GM12864 (cell line): ENCODE results near the gene GCNA.
"Not testable (repeated sequence)": the region's sequence is repeated elsewhere in the genome, so short reads cannot be mapped to it uniquely, and the experiment has no call there.

ENCODE experiments used
- DNase-seq: peaks from one replicate; pipeline ENCODE4 v3.0.0-alpha.2; 2011; ENCODE audit warnings: low read depth
- H3K4me3 ChIP-seq: 2 replicates; pipeline ENCODE4 v1.5.1; 2011; ENCODE audit warnings: mild to moderate bottlenecking, low read depth, low read length, control low read depth
- TF ChIP-seq, protein P1 (sequence below): IDR thresholded peaks from 2 replicates; pipeline ENCODE4 v1.5.1; 2011; ENCODE audit warnings: low read depth, mild to moderate bottlenecking, moderate library complexity, low read length, control low read depth, inconsistent platforms; ENCODE audit errors: missing control alignments

Gene GCNA

DNA sequence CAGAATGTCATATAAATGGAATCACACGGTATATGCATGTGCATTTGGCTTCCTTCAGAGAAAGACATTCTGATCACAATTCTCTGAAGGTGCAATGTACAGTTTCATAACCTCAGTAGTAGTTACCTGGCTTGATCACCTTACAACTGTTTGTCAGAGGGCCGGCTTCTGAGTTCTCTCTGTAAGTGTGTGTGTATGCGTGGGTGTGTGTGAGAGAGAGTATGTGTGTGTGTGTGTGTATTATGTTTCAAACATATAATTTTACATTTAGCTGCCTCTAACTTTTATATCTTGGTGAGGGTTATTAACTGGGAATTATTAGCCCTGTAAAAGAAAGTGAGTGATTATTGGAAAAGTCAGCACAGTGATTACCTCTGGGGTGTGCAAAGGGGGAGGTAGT is 81.1 kb downstream of the GCNA start:
- TF ChIP-seq, protein P1, sequence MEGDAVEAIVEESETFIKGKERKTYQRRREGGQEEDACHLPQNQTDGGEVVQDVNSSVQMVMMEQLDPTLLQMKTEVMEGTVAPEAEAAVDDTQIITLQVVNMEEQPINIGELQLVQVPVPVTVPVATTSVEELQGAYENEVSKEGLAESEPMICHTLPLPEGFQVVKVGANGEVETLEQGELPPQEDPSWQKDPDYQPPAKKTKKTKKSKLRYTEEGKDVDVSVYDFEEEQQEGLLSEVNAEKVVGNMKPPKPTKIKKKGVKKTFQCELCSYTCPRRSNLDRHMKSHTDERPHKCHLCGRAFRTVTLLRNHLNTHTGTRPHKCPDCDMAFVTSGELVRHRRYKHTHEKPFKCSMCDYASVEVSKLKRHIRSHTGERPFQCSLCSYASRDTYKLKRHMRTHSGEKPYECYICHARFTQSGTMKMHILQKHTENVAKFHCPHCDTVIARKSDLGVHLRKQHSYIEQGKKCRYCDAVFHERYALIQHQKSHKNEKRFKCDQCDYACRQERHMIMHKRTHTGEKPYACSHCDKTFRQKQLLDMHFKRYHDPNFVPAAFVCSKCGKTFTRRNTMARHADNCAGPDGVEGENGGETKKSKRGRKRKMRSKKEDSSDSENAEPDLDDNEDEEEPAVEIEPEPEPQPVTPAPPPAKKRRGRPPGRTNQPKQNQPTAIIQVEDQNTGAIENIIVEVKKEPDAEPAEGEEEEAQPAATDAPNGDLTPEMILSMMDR = no peak
- no peak for DNase-seq
- H3K4me3 ChIP-seq = no peak overlapping the region

DNA sequence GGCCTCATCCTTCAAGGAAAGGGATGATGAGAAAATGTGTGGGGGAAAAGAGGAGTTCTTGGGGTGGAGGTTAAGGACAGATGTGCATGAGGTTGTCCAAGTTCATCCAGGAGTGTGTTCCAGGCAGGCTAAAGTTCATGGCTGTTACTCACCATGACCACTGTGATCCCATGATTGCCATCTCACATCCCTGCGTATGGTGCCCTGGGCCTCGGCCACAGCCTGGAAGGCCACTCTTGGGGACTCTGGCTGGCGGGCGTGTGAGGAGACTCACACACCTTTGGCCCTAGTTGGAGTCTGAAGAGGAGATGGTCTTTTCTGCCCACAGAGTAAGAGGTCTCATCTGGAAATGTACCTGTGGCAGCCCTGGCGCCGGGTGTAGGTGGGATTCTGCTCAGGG is 81.7 kb downstream of the GCNA start:
- no peak overlapping the region for H3K4me3 ChIP-seq
- TF ChIP-seq, protein P1 = no peak
- DNase-seq = no peak

DNA sequence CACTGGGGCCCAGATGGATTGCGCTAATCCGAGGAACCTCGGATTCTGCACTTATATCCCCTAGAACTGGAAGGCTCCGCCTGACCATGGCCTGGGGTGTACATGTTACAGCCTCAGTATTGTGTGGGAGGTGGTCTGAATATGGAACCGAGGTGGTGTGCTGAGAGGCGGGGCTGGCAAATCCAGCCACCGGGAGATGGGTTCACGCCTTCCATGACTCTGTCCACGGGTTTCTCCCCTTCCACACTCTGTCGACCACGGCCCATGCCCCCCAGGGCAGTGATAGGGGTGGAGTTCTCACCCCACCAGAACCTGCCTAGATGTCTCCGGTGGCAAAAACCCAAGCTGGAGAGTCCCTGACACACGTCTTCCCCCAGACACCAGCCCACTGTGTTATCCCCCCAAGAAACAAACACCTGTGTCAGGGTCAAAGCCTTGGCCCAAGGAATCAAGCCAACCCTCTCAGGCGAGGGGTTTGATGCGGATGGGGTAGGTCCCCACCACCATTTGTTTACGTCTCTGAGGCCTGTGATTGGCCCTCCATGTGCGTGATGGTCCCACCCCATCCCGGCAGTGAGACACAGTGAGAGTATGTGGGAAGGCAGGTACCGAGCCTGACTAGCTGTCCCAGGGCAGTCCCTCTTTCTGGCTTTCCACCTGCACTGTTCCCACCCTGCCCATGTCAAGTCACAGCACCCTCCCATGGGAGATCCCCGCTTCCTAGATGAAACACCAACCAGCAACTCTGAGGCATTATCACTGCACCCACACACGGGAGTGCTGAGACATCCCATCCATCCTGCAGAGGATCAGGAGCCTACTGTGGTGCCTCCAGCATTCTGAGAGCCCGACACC is 82.6 kb downstream of the GCNA start:
- no peak overlapping the region for H3K4me3 ChIP-seq
- TF ChIP-seq, protein P1 = no peak
- no peak for DNase-seq

DNA sequence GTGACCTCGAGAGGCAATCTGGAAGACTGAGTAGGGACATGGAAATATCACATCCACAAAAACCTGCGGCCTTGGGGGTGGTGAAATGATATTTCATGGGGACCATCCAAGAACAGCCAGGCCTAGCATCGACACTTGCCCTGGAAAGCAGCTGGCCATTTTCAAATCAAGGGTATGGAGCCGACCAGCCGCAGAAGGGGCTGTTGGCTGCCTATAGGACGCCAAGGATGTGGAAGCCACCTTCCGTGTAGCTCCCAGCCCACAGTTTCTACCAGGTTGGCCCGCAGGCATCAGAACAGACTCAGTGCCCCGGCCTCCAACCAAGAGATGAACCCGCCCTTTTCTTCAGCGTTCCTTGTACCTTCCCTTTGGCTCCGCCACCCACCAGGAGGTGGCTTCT is 83.7 kb downstream of the GCNA start:
- no peak overlapping the region for H3K4me3 ChIP-seq
- TF ChIP-seq, protein P1 = no peak
- no peak for DNase-seq

DNA sequence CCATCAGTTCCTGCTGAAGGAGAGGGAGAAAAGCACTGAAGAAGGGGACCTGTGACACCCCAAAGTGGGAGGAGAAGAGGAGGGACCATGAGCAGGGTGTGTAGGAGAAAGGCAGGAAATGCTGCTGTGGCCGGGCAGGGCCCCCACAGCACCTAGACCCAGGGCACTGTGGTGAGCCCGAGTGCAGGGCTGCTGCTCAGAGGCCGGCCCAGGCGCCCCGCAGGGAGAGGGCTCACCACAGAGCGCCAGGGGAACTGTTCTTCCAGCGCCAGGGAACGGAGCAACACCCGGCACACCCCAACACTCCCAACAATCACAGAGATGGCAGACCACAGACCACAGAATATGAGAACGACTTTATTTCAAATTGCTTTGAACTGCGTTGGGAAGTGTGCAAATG is 84.4 kb downstream of the GCNA start:
- H3K4me3 ChIP-seq, DNase-seq: not testable (repeated sequence)
